ENCODE results near the gene CYP2J2.
"Not testable (repeated sequence)": the region's sequence is repeated elsewhere in the genome, so short reads cannot be mapped to it uniquely, and the experiment has no call there.

Gene CYP2J2

GRCh38 chr1:59866462-59866861 is 60.1 kb downstream of the CYP2J2 start:
- DNase-seq: no peak
- no peak for TF ChIP-seq POLR2A (IDR thresholded peaks at IDR 0.05; ENCODE audit: low read length)
- no peak for TF ChIP-seq GATA1 (IDR thresholded peaks at IDR 0.05; ENCODE audit: low read depth, low read length)

DNA sequence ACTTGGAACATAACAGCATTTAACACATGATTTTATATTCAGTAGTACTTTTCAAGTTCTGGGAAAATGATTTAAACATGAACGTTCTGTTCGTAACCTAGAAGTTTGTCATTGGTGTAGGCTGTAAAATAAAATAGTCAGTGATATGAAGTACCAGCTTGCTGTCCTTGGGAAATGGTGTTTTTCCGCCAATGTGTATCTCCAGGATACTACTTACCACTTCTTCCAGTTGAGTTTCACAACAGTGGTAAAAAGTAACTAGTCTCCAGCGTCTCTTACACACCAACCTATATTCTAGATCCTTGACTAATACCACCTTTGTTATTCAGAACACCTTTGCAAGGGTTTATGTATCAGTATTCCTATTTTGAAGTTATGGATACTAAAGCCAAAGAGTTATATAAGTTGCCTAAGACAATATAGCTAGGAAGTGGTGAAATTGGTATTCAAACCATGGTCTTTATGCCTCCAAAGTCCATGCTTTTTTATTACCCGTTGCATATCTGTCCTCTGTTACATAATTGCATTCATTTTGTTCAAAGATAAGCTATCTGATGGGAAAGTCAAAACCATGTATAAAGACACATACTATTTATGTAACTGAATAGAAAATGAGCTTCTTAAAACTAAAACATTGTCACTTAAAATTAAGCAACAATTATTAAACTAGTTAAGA is 68.8 kb downstream of the CYP2J2 start:
- TF ChIP-seq GATA1 (IDR thresholded peaks at IDR 0.05; ENCODE audit: low read depth, low read length) (no peak), POLR2A (IDR thresholded peaks at IDR 0.05; ENCODE audit: low read length) (no peak)
- DNase-seq: no peak

- no peak for DNase-seq
- TF ChIP-seq POLR2A (IDR thresholded peaks at IDR 0.05; ENCODE audit: low read length) (no peak), GATA1 (IDR thresholded peaks at IDR 0.05; ENCODE audit: low read depth, low read length) (no peak)
Observed at GRCh38 chr1:59856725-59857338, 69.7 kb downstream of the CYP2J2 start.

DNA sequence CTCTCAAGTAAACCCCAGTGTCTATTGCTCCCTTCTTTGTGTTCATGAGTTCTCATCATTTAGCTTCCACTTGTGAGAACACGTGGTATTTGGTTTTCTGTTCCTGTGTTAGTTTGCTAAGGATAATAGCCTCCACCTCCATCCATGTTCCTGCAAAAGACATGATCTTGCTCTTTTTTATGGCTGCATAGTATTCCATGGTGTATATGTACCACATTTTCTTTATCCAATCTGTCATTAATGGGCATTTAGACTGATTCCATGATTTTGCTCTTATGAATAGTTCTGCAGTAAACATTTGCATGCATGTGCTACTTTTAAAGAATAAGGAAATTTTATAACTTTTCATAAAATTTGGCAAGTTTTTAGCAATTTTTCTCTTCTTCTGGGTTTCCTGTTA is 71.3 kb downstream of the CYP2J2 start:
- DNase-seq: not testable (repeated sequence)

DNA sequence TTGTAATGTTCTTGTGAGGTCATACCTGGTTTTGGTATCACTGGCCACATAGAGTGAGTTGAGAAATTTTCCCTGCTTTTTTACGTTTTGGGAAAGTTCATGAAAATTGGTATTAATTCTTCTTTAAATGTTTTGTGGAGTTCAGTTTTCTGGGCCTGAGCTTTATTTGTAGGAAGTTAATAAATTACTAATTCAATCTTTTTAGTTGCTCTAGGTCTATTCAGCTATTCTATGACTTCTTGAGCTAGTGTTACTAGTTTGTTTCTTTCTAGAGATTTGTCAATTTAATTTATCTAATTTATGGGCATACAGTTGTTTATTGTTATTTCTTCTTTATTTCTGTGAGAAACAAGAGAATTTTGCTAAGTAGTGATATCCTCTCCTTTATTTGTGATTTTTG is 74.5 kb downstream of the CYP2J2 start:
- TF ChIP-seq POLR2A (IDR thresholded peaks at IDR 0.05; ENCODE audit: low read length): no peak
- no peak for TF ChIP-seq GATA1 (IDR thresholded peaks at IDR 0.05; ENCODE audit: low read depth, low read length)
- no peak for DNase-seq

DNA sequence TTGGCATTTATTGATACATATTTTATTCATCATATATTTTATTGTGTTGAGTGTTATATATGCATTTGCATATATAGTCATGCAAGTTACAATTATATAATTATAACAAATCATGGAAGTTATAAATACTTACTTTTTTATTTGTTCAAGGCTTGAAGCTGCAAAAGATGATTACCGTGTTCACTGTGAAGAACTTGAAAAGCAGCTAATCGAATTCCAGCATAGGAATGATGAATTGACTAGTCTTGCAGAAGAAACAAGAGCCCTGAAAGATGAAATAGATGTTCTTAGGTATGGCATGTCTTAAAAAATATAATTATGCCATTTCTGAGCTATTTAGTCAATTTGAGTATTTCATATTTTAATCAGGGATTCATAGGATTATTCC is 79.7 kb downstream of the CYP2J2 start:
- TF ChIP-seq GATA1 (IDR thresholded peaks at IDR 0.05; ENCODE audit: low read depth, low read length) (no peak), POLR2A (IDR thresholded peaks at IDR 0.05; ENCODE audit: low read length) (no peak)
- no peak for DNase-seq

GRCh38 chr1:59846209-59846894 is 80.2 kb downstream of the CYP2J2 start:
- no peak for DNase-seq
- TF ChIP-seq GATA1 (IDR thresholded peaks at IDR 0.05; ENCODE audit: low read depth, low read length) (no peak), POLR2A (IDR thresholded peaks at IDR 0.05; ENCODE audit: low read length) (no peak)

DNA sequence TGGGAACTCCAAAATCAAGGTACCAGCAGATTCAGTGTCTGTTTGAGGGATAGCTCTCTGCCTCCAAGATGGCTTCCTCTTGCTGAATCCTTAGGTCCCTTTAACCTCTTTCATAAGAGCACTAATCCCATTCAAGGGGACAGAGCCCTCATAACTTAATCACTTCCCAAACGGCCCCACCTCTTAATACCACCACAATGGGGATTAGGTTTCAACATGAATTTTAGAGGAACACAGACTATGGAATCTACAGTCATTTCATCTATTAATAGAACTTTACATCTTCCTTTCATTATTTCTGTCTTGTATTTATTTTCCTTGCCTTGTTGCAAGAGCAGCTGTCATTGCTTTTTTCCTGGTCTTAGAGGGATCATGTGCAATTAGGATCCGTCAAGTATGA is 81.5 kb downstream of the CYP2J2 start:
- DNase-seq: no peak
- TF ChIP-seq POLR2A (IDR thresholded peaks at IDR 0.05; ENCODE audit: low read length) (no peak), GATA1 (IDR thresholded peaks at IDR 0.05; ENCODE audit: low read depth, low read length) (no peak)

Measured in erythroblast (primary cell).